ENCODE results near the gene SIRT6. TPM values are rescaled to one million over a fixed set of nuclear protein-coding genes. Genes with fewer than 3 reads are reported as not detected.
A peak's percentile ranks its signal among the peaks of the same experiment; 100 is the strongest.
"Not testable (repeated sequence)": the region's sequence is repeated elsewhere in the genome, so short reads cannot be mapped to it uniquely, and the experiment has no call there.

The SIRT6 gene
- total RNA-seq, 4 donors from 2014 or later = 10.0 to 35.0 (median 27.1) TPM

GRCh38 chr19:4144666-4145249, 37.6 kb downstream of the SIRT6 start:
- H3K4me1 ChIP-seq = peaks cover 0 to 9% (median 0%) of the 10 kb centered on the region in 3 donors
- no peak overlapping the region for H3K27ac ChIP-seq
- no peak for ATAC-seq
- H3K4me3 ChIP-seq = no peak overlapping the region
- no peak for TF ChIP-seq POLR2AphosphoS5 (IDR thresholded peaks at IDR 0.05)
- TF ChIP-seq CTCF (IDR thresholded peaks at IDR 0.05) = no peak
- no peak for TF ChIP-seq EP300 (IDR thresholded peaks at IDR 0.05)
- TF ChIP-seq POLR2A (IDR thresholded peaks at IDR 0.05) = no peak
- no peaks in the 10 kb centered on the region for H3K9me3 ChIP-seq
- WGBS, 2 donors (ENCODE audit: low coverage in 1 of 2) = no CpG with 5 or more reads among the region's 7 CpGs
- no peaks in the 10 kb centered on the region for H3K36me3 ChIP-seq
- H3K27me3 ChIP-seq = peaks cover 67% of the 10 kb centered on the region

GRCh38 chr19:4142916-4143315, 39.4 kb downstream of the SIRT6 start:
- peaks cover 54% of the 10 kb centered on the region for H3K27me3 ChIP-seq
- not testable (repeated sequence) for ATAC-seq, H3K4me1 ChIP-seq, H3K4me3 ChIP-seq, H3K36me3 ChIP-seq, H3K9me3 ChIP-seq, H3K27ac ChIP-seq
- no CpG with 5 or more reads among the region's 1 CpG for WGBS, 2 donors (ENCODE audit: low coverage in 1 of 2)

- no peaks in the 10 kb centered on the region for H3K36me3 ChIP-seq
- ATAC-seq = peak; percentile 84
- H3K27me3 ChIP-seq = peaks cover 35% of the 10 kb centered on the region
- WGBS, 2 donors (ENCODE audit: low coverage in 1 of 2) = 4% methylated on average over 8 of the region's 12 CpGs; no CpG with 5 or more reads in 1 of the 2 donors
- no peaks in the 10 kb centered on the region for H3K9me3 ChIP-seq
- peaks cover 0 to 9% (median 0%) of the 10 kb centered on the region in 3 donors for H3K4me1 ChIP-seq
- H3K27ac ChIP-seq = no peak overlapping the region
- no peak overlapping the region for H3K4me3 ChIP-seq
- TF ChIP-seq CTCF (IDR thresholded peaks at IDR 0.05) (peak in 3 of 4 experiments; percentile 43 to 65 (median 51)), POLR2AphosphoS5 (IDR thresholded peaks at IDR 0.05) (no peak)
Measured at GRCh38 chr19:4140237-4140711, 42.1 kb downstream of the SIRT6 start.

- 4 to 28% methylated on average over 7 to 14 of the region's 14 CpGs for WGBS, 2 donors (ENCODE audit: low coverage in 1 of 2)
- peaks cover 0 to 9% (median 0%) of the 10 kb centered on the region in 3 donors for H3K4me1 ChIP-seq
- peak; percentile 53 for ATAC-seq
- peaks cover 29% of the 10 kb centered on the region for H3K27me3 ChIP-seq
- H3K36me3 ChIP-seq = no peaks in the 10 kb centered on the region
- TF ChIP-seq CTCF (IDR thresholded peaks at IDR 0.05) (peak in 3 of 4 experiments; percentile 54 to 78 (median 74)), POLR2A (IDR thresholded peaks at IDR 0.05) (no peak), EP300 (IDR thresholded peaks at IDR 0.05) (no peak)
- H3K9me3 ChIP-seq = no peaks in the 10 kb centered on the region
- H3K4me3 ChIP-seq = no peak overlapping the region
- no peak overlapping the region for H3K27ac ChIP-seq
Measured at GRCh38 chr19:4139614-4140236, 42.6 kb downstream of the SIRT6 start.

GRCh38 chr19:4138445-4138844, 43.9 kb downstream of the SIRT6 start:
- peaks cover 18% of the 10 kb centered on the region for H3K27me3 ChIP-seq
- peaks cover 0 to 9% (median 0%) of the 10 kb centered on the region in 3 donors for H3K4me1 ChIP-seq
- H3K9me3 ChIP-seq = no peaks in the 10 kb centered on the region
- TF ChIP-seq POLR2A (IDR thresholded peaks at IDR 0.05) = no peak
- TF ChIP-seq CTCF (IDR thresholded peaks at IDR 0.05) = no peak
- no peak for TF ChIP-seq EP300 (IDR thresholded peaks at IDR 0.05)
- TF ChIP-seq POLR2AphosphoS5 (IDR thresholded peaks at IDR 0.05) = no peak
- no peaks in the 10 kb centered on the region for H3K36me3 ChIP-seq
- ATAC-seq = no peak
- no peak overlapping the region for H3K4me3 ChIP-seq
- no peak overlapping the region for H3K27ac ChIP-seq
- WGBS, 2 donors (ENCODE audit: low coverage in 1 of 2) = 80 to 87% methylated on average over 1 to 3 of the region's 5 CpGs

Data from gastroesophageal sphincter (tissue), 4 donors.